HG02610 (cell line): ENCODE results near the gene HIVEP1.

Source experiments
- ATAC-seq: cut with Tn5 transposase; IDR thresholded peaks from one replicate; pipeline ENCODE4 v1.9.1; 2021; ENCODE audit warnings: mild to moderate bottlenecking, moderate library complexity; ENCODE audit not compliant: unreplicated experiment

HIVEP1 gene

GRCh38 chr6:12017263-12017662 is 5.2 kb downstream of the HIVEP1 start:
- ATAC-seq = no peak

DNA sequence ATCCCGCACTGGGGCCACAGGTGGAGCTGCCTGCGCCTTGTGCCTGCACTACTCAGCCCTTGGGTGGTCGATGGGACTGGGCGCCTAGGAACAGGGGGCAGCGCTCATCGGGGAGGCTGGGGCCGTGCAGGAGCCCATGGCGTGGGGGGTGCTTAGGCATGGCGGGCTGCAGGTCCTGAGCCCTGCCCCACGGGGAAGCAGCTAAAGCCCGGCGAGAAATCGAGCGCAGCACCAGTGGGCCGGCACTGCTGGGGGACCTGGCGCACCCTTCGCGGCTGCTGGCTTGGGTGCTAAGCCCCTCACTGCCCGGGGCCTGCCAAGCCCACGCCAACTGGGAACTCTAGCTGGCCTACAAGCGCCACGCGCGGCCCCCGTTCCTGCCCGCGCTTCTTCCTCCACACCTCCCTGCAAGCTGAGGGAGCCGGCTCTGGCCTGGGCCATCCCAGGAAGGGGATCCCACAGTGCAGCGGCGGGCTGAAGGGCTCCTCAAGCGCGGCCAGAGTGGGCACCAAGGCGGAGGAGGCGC is 5.8 kb downstream of the HIVEP1 start:
- ATAC-seq = no peak

- ATAC-seq = no peak
These were observed 8.2 kb downstream of the HIVEP1 start for GRCh38 chr6:12020187-12020791.

- ATAC-seq = no peak
These were observed 10.4 kb downstream of the HIVEP1 start for GRCh38 chr6:12022481-12022880.

GRCh38 chr6:12022953-12023388 is 10.9 kb downstream of the HIVEP1 start:
- no peak for ATAC-seq

GRCh38 chr6:12024216-12024615 is 12.1 kb downstream of the HIVEP1 start:
- ATAC-seq = no peak

DNA sequence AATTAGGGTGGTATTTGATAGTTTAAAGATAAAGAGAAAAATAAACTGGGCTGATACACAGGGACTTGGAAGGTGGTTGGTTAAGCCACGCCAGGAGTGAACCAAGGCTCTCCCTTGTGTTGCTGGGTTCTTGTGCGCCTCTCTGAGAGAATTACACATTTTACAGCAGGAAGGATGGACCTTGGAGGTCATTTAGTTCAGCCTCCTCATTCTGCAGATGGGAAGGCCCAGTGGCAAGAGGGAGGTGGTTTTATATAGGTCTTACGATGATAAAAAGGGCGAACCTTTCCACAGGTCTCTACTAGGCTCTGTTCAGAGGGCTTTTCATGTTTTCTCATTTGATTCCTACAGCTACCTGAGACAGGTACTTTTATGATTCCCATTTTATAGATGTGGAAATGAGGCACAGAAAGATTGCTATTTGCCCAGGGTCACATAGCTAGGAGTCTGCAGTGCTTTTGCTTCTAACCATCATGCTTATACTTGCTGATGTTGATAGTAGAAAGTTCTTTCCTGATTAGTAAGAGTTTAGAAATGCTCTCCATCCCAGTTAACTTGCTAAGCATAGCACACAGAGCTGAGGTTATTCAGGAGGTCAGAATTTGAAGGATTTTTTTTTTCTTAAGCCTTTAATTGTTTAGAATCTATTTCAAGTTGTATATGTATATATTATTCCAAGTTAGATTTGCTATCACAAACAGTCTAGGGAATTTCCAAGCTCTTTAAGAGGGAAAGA is 12.8 kb downstream of the HIVEP1 start:
- ATAC-seq = no peak

- no peak for ATAC-seq
These were observed 14.0 kb downstream of the HIVEP1 start for GRCh38 chr6:12026120-12026519.

GRCh38 chr6:12026833-12027232 is 14.7 kb downstream of the HIVEP1 start:
- no peak for ATAC-seq

- no peak for ATAC-seq
These were observed 16.1 kb downstream of the HIVEP1 start for GRCh38 chr6:12028213-12028612.

GRCh38 chr6:12029979-12030737 is 18.0 kb downstream of the HIVEP1 start:
- ATAC-seq = no peak

DNA sequence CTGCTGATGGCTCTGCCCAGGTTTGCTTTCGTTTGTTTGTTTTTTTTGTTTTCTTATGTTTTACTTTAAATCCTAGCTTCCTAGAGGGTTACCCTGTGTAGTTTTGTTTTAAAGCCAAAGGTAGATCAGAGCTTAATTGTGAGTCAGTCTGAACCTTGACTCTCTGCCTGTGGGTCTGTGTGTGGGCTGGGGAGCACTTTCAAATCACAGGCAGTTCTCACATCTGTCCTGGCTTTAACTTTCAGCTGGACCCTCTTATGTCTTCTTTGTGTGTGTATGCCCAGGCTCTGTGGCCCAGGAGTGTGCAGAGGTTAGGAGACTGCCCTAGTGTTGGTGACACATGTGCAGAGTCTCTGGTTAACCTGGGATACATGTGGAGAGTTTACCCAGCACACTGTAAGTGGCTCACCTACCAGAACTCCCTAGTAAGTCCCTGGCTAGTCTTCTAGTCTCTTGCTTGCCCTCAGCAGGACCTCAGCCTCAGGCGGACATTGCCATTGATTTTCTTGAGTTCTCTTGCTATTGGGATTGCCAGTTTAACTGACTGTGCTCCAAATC is 19.0 kb downstream of the HIVEP1 start:
- no peak for ATAC-seq

DNA sequence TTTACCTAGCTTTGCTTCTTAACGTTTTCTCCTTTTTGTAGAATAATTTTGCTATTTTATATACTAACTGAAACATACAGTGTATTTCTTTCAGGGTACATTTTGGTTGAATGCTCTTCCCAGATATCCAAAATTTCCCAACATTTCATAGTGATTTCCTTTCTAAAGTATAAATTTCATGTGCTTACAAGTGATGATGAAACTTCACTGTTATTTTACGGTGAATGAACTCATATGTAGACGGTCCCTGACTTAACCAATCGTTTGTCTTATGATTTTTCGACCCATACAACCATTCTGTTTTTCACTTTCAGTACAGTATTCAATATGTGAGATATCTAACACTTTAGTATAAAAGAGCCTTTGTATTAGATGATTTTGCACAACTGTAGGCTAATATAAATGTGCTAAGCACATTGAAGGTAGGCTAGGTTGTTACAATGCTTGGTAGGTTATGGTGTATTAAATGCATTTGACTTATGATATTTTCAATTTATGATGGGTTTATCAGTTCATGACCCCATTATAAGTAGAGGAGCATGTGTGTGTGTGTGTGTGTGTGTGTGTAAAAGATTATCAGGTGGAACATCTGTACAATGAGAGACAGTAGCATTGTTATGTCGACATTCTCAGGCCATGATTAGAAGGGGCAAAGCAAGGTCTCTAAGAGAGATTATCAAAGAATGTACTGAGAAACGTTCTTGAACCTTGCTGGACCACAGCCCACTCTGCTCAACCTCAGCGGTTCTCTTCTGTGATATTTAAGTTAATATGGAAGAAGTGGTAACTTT is 20.9 kb downstream of the HIVEP1 start:
- ATAC-seq = no peak

- no peak for ATAC-seq
These were observed 21.7 kb downstream of the HIVEP1 start for GRCh38 chr6:12033770-12034169.

- ATAC-seq = no peak
These were observed 22.2 kb downstream of the HIVEP1 start for GRCh38 chr6:12034349-12034748.

DNA sequence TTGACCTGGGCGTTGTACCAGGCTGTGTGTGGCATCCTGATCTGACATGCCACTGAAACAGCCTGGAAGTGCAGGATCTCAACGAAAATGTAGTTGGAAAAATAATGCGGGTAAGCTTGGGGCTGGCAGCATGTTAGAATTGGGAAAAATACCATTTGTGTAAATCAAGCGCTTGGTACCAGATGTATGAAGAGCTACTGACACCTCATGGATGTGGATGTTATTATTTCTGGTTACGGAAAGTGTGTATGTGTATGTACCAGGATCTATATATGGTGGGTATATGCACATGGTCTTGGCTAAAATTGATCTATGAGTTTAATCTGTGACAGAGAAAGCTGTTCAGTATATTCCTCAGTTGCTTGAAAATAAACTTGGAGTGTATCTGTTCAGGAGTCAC is 22.7 kb downstream of the HIVEP1 start:
- no peak for ATAC-seq

DNA sequence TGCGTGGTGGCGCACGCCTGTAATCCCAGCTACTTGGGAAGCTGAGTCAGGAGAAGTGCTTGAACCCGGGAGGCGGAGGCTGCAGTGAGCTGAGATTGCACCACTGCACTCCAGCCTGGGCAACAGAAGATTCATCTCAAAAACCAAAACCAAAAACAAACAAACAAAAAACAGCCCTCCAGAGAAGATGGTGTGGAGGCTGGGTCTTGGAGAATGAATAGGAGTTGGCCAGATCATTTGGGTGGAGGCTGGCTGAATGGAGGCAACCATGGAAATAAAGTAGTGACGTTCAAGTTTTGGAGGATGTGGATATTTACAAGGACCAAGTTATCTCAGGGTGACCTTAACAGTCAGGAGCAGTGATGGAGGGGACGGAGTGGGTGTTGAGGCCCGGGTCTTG is 24.7 kb downstream of the HIVEP1 start:
- no peak for ATAC-seq

- ATAC-seq = no peak
These were observed 25.7 kb downstream of the HIVEP1 start for GRCh38 chr6:12037798-12038197.

- no peak for ATAC-seq
These were observed 27.7 kb downstream of the HIVEP1 start for GRCh38 chr6:12039540-12040459.

DNA sequence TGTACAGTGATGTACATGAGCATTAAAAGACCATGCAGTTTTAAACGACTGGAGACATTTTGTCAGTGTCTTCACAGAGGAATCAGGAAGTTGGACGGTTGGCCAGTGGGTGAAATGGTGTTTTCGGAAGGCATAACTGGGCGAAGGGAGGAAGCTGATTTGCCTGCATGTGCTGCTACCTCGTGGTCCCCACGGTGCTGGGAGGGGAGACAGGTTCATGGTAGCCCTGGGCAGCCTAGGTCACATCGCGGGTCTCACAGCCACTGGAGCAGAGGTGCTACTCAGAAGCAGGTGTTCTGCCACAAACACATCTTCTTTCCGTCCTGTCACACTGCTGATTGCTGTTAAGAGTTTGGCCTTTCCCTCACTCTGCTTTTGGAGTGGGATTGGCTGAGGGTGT is 35.2 kb downstream of the HIVEP1 start:
- no peak for ATAC-seq
